Measurements from ENCODE around the gene CSPG4. TPM values are rescaled to one million over a fixed set of nuclear protein-coding genes. Genes with fewer than 3 reads are reported as not detected.
A peak's percentile ranks its signal among the peaks of the same experiment; 100 is the strongest.

Gene CSPG4
- total and polyA plus RNA-seq, 2 of the 13 experiments (the other 11 are each of a cell fraction or from before 2014, with no cell fraction given): 0.01 to 0.04 TPM

GRCh38 chr15:75639709-75640482, 72.8 kb downstream of the CSPG4 start, which contains the start of gene IMP3 (continued):
- TF ChIP-seq SRSF1 (optimal IDR thresholded peaks at IDR 0.05; ENCODE audit: low read depth, low read length) (peak; percentile 70), ATF1 (CRISPR knock-in tag; IDR thresholded peaks at IDR 0.05) (peak; percentile 57; the same call in 1 of the 2 replicates), SNAPC5 (CRISPR knock-in tag; IDR thresholded peaks at IDR 0.05; ENCODE audit: borderline replicate concordance) (peak; percentile 92; the same call in 1 of the 2 replicates), HNF4A (CRISPR knock-in tag; IDR thresholded peaks at IDR 0.05) (peak; percentile 86), ATM (IDR thresholded peaks at IDR 0.05; ENCODE audit: borderline replicate concordance) (no peak), MYPOP (CRISPR knock-in tag; IDR thresholded peaks at IDR 0.05) (peak; percentile 93), JARID2 (CRISPR knock-in tag; IDR thresholded peaks at IDR 0.05; ENCODE audit: insufficient replicate concordance) (no peak), ZNF609 (CRISPR knock-in tag; IDR thresholded peaks at IDR 0.05; ENCODE audit: borderline replicate concordance) (peak; percentile 84), MXI1 (IDR thresholded peaks at IDR 0.05; ENCODE audit: borderline replicate concordance, low read depth, low read length) (peak; percentile 86; the same call in 2 of the 3 replicates), GATAD1 (CRISPR knock-in tag; IDR thresholded peaks at IDR 0.05) (peak; percentile 82), ZNF772 (CRISPR knock-in tag; IDR thresholded peaks at IDR 0.05) (peak; percentile 61; the same call in 1 of the 2 replicates), MTERF4 (CRISPR knock-in tag; IDR thresholded peaks at IDR 0.05) (no peak; the same call in none of the 2 replicates), ZNF546 (CRISPR knock-in tag; conservative IDR thresholded peaks at IDR 0.05) (peak; percentile 85), KLF15 (CRISPR knock-in tag; IDR thresholded peaks at IDR 0.05; ENCODE audit: borderline replicate concordance) (peak; percentile 96), MEF2D (CRISPR knock-in tag; IDR thresholded peaks at IDR 0.05) (peak; percentile 60), ZNF160 (CRISPR knock-in tag; IDR thresholded peaks at IDR 0.05) (peak; percentile 85; the same call in 1 of the 2 replicates), ZNF451 (CRISPR knock-in tag; IDR thresholded peaks at IDR 0.05) (peak; percentile 73; the same call in 1 of the 2 replicates), FOXK2 (IDR thresholded peaks at IDR 0.05) (no peak), POGZ (CRISPR knock-in tag; IDR thresholded peaks at IDR 0.05) (peak; percentile 85), DMAP1 (CRISPR knock-in tag; IDR thresholded peaks at IDR 0.05) (peak; percentile 98), ZNF564 (CRISPR knock-in tag; IDR thresholded peaks at IDR 0.05) (no peak; the same call in none of the 2 replicates)

All from HepG2 (cell line).